Uterus (tissue), 2 donors: ENCODE data around the gene TMEM200B.

Source experiments
- CTCF ChIP-seq, 4 experiments: fragments of 200-600 bp in 2 of 4; fragments of 450-650 bp in 2 of 4; sonication (generic) in 2 of 4; IDR thresholded peaks; one replicate each; pipeline ENCODE4 v1.5.1; 2016 to 2019; ENCODE audit warnings: antibody characterized with exemption in 4 of 4, mild to moderate bottlenecking in 2 of 4, moderate library complexity in 1 of 4
- POLR2A ChIP-seq, 2 donors: fragments of 450-650 bp; IDR thresholded peaks; one replicate each; pipeline ENCODE4 v1.6.1; 2016; ENCODE audit warnings: antibody characterized with exemption in 2 of 2, mild to moderate bottlenecking in 1 of 2, moderate library complexity in 1 of 2

- no peak for TF ChIP-seq CTCF (IDR thresholded peaks at IDR 0.05)
- TF ChIP-seq POLR2A (IDR thresholded peaks at IDR 0.05), result no peak
Observed at GRCh38 chr1:29144178-29144577, 20.5 kb upstream of the TMEM200B start.
